ENCODE results near the gene RGS7.

DNA sequence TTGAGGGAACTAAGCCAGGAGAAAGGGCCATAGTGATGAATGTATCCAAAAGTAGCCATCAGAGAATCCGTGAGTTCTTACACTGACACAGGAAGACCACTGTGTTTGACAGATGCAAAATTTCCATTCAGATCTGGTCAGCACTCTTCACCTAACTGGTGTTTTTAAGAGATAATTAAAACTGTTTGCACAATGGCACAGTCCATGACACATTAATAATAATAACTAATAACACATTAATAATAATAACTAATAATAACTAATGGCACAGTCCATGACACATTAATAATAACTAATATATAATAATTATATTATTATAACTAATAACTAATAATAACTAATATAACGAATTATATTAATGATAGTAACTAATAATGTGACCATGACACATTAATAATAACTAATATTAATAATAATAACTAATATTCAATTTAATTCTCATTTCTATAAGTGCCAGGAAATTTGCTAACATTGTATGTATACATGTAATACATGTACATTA is 195.8 kb downstream of the RGS7 start:
- TF ChIP-seq, protein P1, sequence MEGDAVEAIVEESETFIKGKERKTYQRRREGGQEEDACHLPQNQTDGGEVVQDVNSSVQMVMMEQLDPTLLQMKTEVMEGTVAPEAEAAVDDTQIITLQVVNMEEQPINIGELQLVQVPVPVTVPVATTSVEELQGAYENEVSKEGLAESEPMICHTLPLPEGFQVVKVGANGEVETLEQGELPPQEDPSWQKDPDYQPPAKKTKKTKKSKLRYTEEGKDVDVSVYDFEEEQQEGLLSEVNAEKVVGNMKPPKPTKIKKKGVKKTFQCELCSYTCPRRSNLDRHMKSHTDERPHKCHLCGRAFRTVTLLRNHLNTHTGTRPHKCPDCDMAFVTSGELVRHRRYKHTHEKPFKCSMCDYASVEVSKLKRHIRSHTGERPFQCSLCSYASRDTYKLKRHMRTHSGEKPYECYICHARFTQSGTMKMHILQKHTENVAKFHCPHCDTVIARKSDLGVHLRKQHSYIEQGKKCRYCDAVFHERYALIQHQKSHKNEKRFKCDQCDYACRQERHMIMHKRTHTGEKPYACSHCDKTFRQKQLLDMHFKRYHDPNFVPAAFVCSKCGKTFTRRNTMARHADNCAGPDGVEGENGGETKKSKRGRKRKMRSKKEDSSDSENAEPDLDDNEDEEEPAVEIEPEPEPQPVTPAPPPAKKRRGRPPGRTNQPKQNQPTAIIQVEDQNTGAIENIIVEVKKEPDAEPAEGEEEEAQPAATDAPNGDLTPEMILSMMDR (IDR thresholded peaks at IDR 0.05): no peak
- no peak for TF ChIP-seq POLR2A (IDR thresholded peaks at IDR 0.05)
- no peak for TF ChIP-seq POLR2AphosphoS5 (IDR thresholded peaks at IDR 0.05; ENCODE audit: insufficient read depth in 1 of 2, low read depth in 1 of 2)

Measured in vagina (tissue), 2 donors.